HuH-7.5 (cell line): ENCODE data around the gene RRP1.
"Not testable (repeated sequence)": the region's sequence is repeated elsewhere in the genome, so short reads cannot be mapped to it uniquely, and the experiment has no call there.

Experiments used
- DNase-seq: peaks from one replicate; pipeline ENCODE4 v3.0.0; 2011; ENCODE audit warnings: low spot score

RRP1 gene

DNA sequence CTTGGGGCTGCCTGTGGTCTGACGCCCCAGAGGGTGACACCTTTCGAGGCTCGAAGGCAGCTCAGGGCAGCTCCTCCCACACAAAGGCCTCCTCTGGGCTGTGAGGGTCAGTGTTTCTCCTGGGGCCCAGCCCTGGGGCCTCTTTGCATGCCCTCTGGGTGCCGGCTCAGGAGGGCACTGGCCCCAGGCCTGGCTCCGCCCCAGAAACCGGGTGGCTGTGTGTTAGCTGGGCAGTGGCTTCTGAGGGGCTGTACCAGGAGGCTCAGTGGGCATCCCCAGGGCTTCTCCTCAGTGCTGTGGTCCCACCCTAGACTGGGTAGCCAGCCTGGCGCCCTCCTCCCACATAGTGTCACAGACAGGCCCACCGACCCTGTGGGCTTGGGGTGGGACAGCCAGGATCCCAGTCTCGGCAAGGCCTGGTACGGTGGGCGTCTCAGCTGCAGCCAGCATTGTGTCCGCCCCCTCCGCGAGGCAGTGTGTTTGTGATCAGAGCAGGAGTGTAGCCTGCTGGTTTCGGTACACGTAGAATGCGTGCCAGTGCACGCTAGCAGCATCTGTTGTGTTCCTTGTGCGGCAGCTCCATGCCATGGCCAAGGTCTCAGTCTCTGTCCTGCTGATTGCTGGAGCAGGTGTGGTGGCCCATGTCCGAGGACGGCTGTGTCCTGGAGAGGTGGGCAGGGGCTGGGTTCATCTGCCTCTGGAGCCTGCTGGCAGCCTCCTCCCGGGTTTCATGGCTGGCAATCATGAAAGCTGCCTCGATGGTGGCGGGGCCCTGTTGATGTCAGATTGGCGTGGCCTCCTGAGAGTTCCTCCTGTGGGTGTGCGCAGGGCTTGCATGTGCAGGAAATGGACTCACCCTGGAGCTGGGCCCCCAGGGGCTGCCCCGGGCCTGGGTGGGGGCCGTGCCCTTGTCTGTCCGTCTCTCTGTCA lies 28.0 kb downstream of the RRP1 start:
- DNase-seq, result no peak

DNA sequence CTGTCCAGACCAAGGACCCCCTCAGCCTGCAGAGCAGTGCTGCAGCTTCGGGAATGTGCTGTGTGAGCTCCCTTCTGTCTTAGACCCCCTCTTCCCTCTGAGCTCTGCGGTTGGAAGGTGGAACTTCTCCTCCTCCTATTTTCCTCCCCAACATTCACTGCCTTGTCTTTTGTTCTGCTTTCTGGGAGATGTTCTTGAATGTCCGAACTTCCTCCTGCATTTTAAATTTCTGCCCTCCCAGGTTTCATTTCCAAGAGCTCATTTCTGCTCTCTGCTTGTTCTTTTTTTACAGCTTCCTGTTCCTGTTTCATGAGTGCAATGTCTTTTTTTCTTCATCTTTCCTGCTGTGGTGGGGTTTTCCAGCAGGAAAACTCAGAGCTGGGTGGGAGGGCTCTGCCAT lies 29.3 kb downstream of the RRP1 start:
- DNase-seq, result no peak

DNA sequence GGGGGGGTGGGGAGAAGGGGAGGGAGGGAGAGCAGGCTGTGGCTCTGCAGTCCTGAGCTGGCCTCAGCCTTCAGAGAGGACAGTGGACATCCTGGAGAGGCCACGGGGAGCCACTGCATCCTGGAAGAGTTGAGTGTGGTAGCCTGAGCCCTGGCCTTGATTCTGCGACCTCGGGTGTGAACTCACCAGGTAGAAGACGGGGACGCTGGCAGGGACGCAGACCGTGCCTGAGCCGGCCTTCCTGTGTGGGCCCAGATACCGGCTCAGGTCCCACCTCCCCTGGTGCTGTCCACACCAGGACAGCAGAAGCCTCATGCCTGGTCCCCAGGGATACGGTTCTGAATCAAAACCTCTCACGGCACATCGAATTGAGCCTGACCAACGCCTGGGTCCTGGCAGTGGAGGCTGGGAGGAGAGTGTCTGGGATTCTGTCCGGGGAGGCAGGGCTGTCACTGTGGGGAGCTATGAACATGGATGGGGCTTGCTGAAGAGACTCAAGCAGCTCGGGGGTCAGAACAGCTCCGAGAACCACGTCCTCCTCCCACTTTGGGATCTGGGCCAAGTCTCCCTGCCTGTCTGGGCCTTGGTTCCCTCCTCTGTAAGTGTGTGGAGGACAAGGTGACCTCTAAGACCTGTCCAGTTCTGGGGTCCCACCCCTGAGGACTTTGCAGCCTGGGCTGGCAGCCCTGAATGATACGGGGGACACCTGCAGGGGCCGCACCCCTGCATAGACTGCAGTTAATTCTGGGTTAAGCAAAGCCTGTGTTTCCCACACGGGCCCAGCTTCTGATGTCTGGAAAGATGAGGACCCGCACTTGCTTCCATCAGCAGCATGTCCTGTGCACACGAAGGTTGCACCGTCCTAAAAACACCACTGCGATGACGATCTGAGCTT lies 30.4 kb downstream of the RRP1 start:
- no peak for DNase-seq

DNA sequence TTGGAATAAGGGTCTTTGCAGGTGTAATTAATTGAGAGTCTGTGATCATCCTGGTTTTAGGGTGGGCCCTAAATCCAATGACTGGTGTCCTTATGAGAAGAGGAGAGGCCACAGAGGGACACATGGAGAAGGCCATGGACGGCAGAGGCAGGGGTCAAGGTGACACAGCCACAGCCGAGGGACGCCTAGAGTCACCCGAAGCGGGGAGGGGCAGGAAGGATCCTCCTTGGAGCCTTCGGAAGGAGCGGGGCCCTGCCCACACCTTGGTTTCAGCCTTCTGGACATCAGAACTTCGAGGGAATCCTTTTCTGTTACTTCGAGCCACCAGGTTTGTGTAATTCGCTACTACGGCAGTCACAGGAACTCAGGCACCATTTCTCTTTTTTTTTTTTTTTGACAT lies 31.1 kb downstream of the RRP1 start:
- DNase-seq, result no peak

DNA sequence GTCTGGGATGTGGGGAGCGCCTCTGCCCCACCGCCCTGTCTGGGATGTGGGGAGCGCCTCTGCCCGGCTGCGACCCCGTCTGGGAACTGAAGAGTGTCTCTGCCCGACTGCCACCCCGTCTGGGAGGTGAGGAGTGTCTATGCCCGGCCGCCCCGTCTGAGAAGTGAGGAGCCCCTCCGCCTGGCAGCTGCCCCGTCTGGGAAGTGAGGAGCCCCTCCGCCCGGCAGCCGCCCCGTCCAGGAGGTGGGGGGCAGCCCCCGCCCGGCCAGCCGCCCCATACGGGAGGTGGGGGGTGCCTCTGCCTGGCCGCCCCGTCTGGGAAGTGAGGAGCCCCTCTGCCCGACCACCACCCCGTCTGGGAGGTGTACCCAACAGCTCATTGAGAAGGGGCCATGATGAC lies 32.8 kb downstream of the RRP1 start:
- not testable (repeated sequence) for DNase-seq

DNA sequence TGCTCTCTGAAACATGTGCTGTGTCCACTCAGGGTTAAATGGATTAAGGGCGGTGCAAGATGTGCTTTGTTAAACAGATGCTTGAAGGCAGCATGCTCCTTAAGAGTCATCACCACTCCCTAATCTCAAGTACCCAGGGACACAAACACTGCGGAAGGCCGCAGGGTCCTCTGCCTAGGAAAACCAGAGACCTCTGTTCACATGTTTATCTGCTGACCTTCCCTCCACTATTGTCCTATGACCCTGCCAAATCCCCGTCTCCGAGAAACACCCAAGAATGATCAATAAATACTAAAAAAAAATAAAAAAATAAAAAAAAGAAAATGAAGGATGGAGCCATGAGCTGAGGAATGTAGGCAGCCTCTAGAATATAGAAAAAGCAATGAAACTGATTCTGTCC lies 33.4 kb downstream of the RRP1 start:
- DNase-seq, result not testable (repeated sequence)

DNA sequence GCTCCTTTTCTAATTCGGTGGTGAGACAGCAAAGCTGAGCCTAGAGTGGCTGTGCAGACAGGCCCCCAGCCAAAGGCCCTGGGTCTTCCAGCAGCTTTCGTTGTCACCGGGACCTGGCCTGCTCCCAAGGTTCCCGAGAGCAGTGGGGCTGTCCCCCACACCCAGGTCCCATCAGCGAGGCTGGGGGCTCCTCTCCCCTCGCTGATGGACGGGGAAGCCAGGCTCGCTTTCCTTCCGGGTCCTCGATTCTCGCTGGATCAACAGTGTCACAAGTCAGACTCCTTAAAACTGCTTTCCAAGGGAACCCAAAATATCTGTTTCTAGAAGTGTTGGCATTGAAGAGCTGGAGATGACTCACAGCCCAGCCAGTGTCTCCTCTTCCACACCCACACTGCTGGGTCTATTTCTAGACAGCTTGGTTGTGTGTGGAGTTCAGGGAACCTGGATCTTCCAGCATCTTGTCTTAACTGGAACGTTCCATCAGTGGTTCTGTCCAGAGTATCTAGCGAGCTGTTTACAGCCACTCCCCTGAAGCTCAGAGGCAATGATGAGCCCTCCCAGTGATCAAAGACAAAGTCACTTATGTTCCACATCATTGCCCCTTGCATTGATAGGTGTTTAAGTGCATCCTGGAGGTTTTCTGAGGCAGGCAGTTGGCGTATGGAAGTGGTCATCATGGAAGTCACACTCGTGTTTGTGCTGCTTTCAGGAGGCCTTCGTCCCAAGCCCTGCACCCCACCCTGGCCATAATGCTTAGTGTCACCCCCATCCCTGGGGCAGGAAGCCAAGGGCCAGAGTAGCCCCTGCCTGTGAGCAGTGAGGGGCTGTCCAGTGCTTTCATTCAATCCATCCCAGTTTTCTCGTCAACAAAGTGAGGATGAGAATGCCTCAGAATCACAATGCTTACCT lies 35.2 kb downstream of the RRP1 start:
- DNase-seq, result no peak

DNA sequence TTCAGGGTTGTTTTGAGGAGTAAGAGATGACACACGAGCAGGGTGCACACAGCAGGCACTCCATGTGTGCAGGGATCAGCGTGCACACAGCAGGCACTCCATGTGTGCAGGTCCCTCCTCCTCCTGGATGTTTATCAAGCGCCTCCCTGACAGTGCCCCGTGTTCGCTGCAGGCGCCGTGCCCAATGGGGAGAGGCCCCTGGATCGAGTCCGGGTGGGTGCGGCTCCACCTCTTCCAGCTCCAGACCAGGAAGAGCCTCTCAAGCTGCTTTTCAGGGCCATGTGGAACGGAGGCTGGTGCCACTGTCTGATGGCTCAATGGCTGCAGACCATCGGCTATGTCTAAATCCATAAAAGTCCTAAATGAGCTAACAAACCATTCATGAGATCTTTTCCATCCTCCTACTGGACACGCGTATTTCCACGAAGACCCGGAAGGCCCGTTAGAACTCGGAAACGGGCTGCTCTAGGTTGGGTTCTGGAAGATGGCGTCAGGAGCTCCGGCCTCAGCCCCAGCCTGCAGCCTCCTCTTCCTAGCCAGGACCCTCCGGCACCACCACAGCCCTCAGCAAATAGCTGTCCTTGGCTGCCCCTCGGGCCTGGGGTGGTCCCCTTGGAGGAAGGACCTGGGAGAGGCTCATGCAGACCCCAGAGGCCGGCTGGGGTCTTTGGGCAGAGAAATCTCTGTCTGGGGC lies 36.0 kb downstream of the RRP1 start:
- DNase-seq, result no peak

DNA sequence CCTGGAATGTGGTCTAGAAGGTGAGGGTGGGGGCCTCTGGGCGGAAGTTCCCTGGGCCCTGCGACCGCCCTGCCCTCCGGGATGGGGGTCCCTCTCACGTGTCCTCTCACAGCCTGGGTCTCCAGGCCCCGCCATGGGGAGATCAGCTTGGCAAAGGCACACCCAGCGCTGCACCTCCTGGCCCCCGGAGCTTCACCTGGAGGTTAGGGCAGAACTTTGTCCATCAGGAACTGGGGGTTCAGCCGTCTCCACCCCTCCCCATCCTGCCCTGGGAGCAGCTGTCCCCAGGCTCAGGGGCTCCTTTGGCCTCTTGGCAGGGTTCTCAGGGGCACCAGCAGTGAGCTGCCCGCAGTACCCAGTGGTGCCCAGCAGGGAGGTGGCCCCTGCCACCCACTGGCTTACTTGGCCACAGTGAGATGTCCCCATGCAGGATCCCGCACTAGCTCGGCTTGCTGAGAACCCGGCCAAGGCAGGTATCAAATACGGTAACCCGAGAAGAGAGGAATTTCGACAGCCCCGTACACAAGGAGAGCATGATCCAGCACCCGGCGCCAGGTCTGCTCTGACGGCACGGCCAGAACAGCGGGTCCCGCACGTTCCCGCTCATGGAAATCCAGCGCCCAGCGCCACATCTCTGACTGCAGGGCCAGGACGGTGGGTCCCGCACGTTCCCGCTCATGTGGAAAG lies 36.7 kb downstream of the RRP1 start:
- no peak for DNase-seq

DNA sequence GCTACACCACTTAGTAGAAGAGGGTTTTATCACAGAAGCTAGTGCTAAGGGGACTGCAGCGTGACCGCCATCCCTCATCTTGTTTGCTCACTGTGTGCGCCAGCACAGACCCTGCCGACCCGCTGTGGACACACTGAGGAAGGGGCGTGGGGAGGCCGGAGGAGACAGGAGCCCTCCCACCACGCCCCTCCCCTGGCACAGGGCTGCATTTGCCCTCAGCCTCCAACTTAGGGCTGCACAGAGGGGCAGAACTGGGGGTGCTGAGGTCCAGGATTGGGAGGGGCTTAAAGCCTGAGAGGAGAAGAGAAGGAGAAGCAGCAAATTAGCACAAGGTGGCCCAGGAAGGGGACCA lies 37.2 kb downstream of the RRP1 start:
- DNase-seq, result no peak

DNA sequence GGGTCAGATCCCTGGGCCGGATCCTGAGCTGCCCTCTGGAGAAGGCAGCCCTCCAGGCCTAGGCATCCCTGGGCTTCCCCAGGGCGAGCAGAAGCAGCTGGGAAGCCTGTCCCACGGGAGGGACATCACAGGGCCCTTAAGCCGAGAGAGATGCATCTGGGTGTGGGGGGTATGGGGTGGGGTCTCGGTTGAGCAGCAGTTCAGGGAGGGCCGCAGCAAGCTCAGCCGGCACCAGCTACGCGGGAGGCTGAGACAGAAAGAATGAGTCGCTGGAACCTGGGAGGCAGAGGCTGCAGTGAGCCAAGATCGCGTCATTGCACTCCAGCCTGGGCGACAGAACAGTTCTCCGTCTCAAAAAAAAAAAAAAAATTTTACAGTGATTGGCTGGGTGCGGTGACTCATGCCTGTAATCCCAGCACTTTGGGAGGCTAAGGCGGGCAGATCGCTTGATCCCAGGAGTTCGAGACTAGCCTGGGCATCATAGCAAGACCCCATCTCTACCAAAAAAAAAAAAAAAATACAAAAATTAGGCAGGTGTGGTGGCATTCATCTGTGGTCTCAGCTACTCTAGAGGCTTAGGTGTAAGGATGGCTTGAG lies 37.7 kb downstream of the RRP1 start:
- DNase-seq, result no peak

DNA sequence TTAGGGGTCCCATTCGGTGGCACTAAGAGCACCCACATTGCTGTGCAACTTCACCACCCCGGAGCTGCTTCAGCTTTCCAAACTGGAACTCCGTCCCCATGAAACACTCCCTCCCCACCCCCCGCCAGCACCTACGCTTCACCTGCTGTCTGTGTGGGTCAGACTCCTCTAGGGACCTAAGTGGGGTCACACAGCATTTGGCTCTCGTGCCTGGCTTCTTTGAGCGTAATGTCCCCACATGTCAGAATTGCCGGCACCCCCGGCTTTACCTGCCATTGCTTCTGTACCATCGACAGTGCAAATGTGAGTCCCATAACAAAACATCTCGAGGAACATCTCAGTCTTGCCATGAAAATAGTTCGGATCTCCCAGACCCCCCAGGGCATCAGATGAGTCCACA lies 39.8 kb downstream of the RRP1 start:
- no peak for DNase-seq

DNA sequence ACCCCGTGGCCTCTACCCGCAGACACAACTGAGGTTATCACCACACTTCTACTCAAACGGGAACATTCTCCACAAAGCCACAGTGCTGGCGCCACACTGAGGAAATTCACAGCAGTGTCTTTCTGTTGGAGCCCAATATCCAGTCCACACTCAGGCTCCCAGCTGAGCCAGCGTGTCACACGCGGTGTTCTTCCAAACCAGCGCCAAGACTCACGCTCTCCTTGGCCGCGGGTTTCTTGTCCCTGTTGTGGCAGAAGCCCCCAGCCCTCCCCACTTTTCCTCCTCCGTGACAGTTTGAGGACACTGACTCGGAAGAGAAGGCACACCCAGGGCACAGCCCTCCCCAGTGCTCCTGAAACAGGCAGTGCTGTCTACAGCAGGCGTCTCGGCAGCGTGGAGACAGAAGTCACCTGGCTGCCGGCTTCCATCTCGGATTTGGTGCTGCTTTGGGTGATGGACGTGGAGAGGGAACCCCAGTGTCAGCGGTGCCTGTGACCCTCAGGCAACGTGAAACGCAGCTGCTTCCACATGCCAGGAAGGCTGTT lies 40.3 kb downstream of the RRP1 start:
- no peak for DNase-seq

DNA sequence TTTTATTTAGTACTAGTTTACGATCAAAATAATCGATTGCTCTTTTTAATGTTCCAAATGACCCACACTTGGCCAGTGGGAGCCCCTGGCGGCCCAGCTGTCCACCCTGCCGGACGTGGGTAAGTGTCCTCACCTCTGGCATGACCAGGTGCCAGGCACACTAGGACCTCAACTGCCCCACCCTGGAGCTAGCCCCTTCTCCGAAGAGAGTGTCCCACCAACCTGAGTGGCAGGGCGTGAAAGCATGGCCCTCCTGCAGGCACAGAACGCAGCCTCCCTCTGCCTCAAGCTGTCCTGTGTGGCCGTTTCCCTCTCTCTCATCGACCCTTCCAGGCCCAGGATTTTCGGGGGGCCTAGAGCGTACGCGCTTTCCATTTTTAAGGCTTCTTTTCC lies 42.8 kb downstream of the RRP1 start:
- no peak for DNase-seq

DNA sequence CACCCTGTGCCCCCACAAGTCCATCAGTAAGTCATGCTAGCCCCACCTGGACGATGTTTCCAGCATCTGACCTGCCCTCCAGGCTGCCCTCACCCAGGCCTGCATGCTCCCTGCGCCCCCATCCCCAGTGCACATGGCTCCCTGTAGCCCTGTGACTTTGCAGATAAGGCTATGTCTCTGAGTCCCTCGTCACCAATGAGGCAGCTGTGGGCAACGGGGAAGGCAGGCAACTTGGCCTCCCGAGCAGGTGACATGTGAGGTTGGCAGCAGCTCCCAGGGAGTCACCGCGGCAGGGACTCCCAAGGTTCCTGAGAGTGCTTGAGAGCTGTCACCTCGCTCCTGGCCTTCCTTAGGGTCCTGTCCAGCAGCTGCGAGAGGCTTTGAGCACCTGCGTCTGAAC lies 43.3 kb downstream of the RRP1 start:
- no peak for DNase-seq

DNA sequence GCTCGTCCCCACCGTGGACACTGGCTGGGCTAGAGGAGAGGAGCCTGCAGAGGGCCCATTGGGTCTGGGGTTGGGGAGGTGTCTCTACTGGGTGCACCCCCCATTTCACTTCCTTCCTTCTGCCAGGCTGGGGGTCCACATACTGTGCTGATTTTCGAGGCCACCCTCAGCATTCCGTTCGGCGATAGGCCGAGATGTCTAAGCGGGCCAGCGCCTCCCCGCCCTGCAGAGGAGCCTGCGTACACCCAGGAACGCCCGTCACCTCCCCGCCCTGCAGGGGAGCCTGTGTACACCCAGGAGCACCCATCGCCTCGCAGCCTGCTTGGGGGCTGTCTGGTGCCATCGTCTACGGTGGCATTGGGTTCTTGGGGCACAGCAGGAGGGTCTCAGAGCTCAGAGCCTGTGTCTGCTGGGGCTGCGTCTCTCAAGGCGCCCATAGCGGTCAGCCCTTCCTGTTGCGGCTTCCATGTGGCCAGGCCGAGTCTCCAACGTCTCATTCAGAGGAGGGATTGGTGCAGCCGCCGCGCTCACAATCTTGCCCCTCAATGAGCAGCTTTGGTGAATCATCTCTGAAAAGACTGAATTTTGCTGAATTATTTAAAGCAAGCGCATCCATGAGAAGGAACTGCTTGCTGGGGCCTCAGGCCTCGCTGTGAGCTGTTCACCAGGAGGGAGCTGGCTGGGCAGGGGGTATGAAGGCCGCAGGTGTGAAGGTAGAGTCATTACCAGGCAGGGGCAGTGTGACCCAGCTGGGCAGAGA lies 44.9 kb downstream of the RRP1 start:
- DNase-seq, result no peak

DNA sequence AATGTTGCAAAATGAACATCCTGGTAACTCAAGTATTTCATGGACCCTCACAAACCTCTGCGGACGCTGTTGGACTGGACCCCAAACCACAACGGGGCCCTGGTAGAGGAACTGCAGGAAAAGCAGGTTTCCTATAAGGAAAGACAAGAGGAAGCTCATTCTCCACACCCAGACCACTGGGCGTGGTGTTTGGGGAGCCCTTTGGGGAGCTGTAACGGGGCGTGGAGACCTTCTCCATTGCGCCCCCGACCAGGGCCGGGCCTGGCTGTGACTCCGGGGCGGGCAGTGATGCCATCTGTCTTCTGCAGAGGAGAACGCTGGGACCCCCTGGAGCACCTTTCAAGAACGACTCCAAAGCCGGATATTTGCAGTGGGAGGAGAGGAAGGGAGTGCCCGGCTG lies 45.7 kb downstream of the RRP1 start:
- no peak for DNase-seq

DNA sequence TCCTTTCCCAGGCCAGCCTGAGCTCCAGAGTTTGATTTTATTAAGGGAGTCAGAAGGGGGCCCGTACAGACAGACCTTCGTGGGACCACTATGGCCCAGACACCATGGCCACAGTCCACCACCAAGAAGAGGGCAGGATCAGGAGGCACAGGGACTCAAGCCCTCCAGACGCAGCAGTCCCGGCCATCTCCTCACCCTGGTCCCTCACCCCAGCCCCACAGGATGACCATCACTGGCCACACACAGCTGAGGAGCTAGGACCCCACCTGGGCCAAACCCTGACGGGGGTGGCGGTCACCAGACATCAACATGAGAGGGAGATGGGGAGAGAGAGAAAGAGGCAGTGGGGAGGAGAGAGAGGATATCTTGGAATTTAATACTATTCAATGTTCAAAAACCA lies 46.5 kb downstream of the RRP1 start:
- no peak for DNase-seq

DNA sequence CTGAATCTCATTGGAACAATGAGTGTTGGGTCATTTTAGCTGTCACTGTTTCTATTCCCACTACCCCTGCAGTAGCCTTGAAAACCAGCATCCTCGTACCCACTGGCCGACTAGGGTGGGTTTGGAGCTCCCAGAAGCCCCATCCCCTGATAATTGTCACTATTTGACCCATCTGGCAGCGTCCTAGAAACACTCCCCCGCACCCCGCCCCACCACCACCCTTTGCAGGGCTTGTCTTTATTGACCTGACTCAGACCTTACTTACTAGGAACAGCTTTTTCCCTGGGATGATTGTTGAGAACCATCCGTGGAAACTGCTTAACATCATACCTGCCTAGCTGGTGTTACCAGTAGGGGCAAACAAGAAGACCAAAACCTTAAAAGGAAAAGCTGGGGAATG lies 47.2 kb downstream of the RRP1 start:
- no peak for DNase-seq

DNA sequence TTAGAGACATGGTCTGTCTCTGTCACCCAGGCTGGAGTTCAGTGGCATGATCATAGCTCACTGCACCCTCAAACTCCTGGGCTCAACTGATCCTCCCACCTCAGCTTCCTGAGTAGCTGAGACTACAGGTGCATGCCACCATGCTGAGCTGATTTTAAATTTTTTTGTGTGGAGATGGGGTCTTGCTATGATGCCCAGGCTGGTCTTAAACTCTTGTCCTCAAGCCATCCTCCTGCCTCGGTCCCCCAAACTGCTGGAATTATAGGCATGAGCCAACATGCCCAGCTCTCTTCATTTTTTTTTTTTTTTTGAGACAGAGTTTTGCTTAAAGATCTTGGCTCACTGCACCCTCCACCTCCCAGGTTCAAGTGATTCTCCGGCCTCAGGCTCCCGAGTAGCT lies 50.9 kb downstream of the RRP1 start:
- DNase-seq, result no peak
